GM12864 (cell line): ENCODE results near the gene VSIR.

ENCODE experiments used
- DNase-seq: peaks from one replicate; pipeline ENCODE4 v3.0.0-alpha.2; 2011; ENCODE audit warnings: low read depth
- H3K4me3 ChIP-seq: 2 replicates; pipeline ENCODE4 v1.5.1; 2011; ENCODE audit warnings: mild to moderate bottlenecking, low read depth, low read length, control low read depth
- TF ChIP-seq, protein P1 (sequence below): IDR thresholded peaks from 2 replicates; pipeline ENCODE4 v1.5.1; 2011; ENCODE audit warnings: low read depth, mild to moderate bottlenecking, moderate library complexity, low read length, control low read depth, inconsistent platforms; ENCODE audit errors: missing control alignments

VSIR gene

DNA sequence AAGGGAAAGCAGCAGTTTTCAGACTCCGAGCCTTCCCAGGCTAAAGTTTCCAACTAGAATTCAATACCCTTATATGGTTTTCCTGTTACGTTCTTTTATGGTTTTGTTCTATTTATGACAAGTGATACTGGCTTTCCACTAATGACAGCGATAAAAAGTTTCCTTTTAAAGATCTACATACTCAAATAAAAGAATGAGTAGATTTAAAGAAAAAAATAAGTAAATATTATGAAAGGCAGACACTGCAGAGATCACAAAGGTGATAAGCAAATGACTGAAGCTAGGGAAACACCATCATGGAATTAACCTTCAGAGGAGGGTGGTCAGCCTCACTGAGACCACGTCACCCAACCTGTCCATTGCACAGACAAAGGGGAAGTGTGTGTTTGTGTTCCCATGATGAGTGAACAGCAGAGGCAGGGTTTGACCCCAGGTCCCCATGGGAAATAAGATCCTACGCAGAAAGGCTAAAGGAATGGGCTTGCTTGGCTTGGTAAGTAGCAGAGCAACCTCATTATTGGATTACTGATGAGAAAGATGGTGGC, 4.0 kb downstream of the VSIR start:
- TF ChIP-seq, protein P1, sequence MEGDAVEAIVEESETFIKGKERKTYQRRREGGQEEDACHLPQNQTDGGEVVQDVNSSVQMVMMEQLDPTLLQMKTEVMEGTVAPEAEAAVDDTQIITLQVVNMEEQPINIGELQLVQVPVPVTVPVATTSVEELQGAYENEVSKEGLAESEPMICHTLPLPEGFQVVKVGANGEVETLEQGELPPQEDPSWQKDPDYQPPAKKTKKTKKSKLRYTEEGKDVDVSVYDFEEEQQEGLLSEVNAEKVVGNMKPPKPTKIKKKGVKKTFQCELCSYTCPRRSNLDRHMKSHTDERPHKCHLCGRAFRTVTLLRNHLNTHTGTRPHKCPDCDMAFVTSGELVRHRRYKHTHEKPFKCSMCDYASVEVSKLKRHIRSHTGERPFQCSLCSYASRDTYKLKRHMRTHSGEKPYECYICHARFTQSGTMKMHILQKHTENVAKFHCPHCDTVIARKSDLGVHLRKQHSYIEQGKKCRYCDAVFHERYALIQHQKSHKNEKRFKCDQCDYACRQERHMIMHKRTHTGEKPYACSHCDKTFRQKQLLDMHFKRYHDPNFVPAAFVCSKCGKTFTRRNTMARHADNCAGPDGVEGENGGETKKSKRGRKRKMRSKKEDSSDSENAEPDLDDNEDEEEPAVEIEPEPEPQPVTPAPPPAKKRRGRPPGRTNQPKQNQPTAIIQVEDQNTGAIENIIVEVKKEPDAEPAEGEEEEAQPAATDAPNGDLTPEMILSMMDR: no peak
- H3K4me3 ChIP-seq: peak overlapping the region; percentile 35
- no peak for DNase-seq

DNA sequence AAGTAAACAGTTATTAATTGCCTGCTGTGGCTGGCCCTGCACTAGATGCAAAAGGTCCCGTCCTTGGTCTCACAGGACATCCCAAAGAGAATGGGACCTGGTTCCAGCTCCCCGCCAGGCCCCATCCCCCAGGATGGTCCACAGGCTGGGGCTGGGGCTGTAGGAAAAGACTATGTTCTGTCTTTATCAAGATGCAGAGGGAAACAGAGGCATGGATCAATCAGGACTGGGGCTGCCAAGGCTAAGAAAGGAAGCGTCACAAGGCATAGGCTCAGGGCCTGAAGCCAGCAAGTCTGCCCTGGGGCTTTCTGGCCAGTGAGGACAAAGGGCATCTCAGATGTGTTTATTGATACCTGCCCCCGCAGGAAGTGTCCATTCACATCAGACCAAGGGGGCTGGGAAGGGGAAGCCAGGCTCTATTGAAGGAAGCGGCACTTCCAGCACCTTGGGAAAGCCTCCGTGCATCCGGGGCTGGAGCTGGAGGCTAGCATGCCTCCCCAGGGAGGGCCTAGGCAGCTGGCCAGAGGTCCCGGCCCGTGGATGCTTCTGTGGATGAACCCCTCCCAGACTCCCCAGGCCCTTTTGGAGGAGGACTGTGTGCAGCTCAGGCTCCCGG, 5.8 kb downstream of the VSIR start:
- H3K4me3 ChIP-seq: no peak overlapping the region
- no peak for DNase-seq

DNA sequence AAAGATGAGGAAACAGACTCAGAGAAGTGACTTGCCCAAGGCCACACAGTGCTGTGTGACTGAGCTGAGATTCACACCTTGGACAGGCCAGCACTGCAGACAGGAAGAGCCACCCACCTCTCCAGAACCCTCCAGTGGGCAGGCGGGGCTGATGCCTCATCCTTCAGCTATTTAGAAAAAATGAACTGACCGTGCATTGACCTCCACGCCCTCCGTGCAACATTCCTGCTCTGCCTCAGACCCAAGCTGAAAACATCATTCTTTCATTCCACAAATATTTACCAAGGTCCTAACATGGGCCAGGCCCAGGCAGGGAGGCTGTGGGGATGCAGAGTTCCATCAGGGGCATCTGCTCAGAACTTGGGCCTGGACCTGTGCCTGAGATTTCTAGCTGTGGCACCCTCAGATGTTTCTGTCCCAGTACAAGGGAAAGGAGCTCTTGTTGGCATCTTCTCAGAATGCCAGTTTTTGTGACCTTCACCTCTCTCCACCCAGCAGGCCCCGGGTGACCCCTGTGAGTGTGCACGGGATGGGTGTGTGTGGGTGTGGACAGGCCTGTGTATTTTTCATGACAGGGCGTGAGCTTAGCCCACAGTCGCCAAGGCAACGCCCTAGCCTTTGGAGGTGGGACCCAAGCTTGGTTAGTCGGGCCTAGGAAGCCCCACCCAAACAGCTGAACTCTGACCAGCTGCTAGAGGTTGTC, 6.5 kb downstream of the VSIR start:
- DNase-seq: peak; percentile 47
- TF ChIP-seq, protein P1: no peak
- no peak overlapping the region for H3K4me3 ChIP-seq

More for the DNA sequence above, 5.8 kb downstream of the VSIR start:
- TF ChIP-seq, protein P1: no peak

DNA sequence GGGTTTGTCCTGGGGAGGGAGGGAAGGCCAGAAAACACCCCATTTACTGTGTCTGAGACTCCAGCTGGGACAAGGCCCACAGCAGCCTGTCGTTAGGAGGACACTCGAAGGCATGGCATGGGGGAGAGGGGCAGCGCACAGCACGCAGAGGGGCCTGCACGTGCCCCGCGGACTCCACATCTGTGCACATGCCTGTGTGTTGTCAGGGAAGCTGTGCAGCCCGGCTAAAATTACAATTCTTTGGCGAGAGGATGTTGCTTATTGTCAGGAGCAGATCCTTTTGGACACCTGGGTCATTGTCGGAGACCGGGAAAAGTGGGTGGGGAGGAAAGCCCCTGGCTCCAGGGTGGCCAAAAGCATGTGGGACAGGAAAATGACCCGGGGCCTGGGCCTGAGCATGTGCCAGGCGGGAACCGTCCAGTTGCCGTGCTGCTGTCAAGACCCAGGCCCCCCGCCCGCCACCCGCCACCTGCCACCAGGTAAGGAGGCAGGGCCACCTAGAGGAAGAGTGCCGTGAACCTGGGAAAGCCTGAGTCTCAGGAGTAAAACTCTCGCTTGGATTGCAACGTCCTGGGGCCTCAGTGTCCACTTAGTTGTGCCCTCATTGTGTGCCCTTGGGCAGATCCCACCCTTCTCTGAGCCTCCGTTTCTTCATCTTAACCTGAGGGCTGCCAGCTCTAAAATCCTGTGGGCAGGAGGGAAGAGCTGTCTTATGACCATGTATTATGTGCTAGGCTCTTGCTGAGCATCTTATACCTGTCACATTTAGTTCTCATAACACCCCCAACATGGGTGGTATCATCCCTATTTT, 7.2 kb downstream of the VSIR start:
- no peak overlapping the region for H3K4me3 ChIP-seq
- TF ChIP-seq, protein P1: no peak
- DNase-seq: no peak

DNA sequence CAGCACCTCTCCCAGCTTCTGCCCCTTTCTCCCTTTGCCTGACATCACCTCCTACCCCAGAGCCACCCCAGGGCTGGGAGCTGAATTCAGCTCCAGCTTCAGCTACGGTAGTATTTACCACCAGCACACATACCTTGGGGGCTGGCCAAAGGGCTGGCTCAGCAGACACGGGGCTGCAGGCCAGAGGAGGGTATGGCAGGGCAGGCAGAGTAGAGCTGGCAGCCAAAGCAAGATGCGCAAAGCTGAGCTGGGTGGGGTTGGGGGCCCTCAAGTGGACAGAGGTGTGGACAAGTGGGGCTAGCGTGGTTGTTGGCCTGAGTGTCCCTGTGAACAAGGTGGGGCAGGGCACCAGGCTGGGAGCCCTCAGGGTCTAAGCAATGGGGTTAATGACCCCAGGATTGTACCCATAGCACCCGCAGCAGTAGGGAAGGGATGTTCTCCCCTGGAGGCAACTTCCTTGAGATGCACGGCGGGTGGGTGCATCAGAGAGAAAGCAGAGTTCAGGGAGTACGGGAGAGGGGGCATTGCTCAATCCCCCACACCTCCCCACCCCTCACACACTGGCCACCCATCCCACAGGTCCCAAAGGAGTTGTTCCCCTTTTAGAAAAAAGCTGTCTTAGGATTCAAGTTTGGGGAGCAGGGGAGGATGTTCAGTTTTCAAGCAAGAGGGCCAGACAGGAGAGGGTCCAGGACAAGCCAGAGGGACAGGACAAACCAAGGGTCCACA, 8.0 kb downstream of the VSIR start:
- H3K4me3 ChIP-seq: no peak overlapping the region
- no peak for DNase-seq
- TF ChIP-seq, protein P1: no peak

DNA sequence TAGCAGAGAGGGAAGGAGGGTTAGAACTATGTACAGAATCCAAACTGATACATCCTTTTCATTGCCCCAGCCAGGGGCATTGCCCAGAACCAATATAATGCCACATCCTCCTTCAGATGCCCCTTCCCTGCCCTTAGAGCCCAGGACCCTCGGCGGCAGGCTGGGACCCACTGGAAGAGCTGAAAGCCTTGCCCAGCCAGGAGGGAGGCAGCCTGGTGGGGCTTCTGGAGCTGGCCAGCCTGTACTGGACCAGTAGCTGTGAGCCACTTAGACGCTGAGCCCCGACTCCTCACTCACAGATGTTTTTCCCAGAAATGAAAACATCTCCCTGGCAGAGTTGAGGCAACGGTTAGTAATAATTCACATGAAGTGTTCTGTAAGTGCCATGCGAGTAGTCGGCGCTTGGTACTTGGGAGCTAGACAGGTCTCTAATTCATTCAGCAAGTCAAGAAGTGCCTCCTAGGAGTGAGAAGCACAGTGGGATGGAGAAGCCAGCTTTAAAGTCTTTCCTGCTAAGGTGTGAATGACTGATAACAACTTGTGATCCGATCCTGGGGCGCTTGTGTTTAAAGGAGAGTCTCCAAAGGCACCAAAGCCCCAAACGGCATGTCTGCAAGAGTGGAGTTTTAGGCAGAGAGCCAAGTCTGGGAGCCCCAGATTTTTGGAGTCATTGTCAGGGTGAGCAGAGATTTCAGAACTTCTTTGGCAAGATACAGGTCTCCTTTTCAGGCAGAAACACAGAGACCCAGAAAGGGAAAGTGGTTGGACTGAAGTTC, 9.8 kb downstream of the VSIR start:
- H3K4me3 ChIP-seq: no peak overlapping the region
- TF ChIP-seq, protein P1: no peak
- DNase-seq: no peak
